HG03097 (cell line): Measurements from ENCODE around the gene ZSCAN9.
A peak's percentile ranks its signal among the peaks of the same experiment; 100 is the strongest.

Experiments used
- ATAC-seq: cut with Tn5 transposase; IDR thresholded peaks from one replicate; pipeline ENCODE4 v1.9.1; 2021; ENCODE audit not compliant: unreplicated experiment, low FRiP score

Gene ZSCAN9

GRCh38 chr6:28225056-28225834 lies at the start of gene ZSCAN9:
ZSCAN9 (plus strand) TSS chr6:28225275; CDS start chr6:28227085, 1,810 bp downstream.
- ATAC-seq, result peak; percentile 75

GRCh38 chr6:28176373-28176772 lies 48.7 kb upstream of the ZSCAN9 start:
- no peak for ATAC-seq

- no peak for ATAC-seq
Measured at GRCh38 chr6:28182255-28182654, 42.8 kb upstream of the ZSCAN9 start.

DNA sequence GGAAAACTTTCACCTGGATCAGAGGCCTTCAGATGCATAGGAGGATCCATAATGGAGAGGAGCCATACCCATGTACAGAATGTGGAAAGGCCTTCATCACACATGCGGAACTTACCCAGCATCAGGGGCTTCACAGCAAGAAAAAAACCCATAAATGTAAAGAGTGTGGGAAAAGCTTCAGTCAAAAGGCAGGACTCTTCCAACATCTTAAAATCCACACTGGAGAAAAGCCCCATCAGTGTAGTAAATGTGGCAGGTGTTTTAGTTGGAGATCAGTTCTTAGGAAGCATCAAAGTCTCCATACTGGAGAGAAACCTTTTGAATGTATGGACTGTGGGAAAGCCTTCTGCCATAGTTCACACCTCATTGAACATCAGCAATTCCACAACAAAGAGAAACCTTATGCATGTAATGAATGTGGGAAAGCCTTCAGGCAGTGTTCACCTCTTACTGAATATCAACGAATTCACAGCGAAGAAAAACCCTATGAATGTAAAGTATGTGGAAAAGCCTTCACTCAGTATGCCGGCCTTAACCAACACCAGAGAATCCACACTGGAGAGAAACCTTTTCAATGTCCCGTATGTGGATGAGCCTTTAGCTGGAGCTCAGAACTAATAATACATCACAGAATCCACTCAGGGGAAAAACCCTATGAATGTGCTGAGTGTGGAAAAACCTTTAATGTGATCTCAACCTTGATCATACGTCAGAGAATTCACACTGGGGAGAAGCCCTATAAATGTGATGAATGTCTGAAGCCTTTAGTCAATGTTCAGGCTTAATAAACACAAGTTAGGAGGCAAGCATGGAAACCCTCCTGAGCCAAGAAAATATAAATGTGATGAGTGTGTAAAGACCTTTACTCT lies 36.7 kb upstream of the ZSCAN9 start:
- ATAC-seq, result no peak

DNA sequence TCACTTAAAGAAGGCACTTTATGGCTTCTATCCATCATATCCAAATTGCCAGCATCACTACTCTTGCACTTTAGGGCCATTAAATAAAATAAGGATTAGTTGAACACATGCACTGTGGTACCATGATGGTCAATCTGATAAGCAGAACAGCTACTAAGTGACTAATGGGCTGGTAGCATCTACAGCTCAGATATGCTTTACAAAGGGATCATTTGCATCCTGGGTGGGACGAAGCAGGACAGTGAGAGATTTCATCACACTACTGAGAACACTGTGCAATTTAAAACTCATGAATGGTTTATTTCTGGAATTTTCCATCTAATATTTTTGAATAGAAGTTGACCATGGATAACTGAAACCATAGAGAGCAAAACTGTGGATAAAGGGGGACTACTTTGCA lies 25.1 kb upstream of the ZSCAN9 start:
- no peak for ATAC-seq

- no peak for ATAC-seq
Measured at GRCh38 chr6:28203201-28203600, 21.9 kb upstream of the ZSCAN9 start.

GRCh38 chr6:28205879-28206278 lies 19.2 kb upstream of the ZSCAN9 start:
- no peak for ATAC-seq

GRCh38 chr6:28206527-28206926 lies 18.5 kb upstream of the ZSCAN9 start:
- ATAC-seq, result no peak

GRCh38 chr6:28206928-28207509 lies 18.1 kb upstream of the ZSCAN9 start:
- ATAC-seq, result no peak

DNA sequence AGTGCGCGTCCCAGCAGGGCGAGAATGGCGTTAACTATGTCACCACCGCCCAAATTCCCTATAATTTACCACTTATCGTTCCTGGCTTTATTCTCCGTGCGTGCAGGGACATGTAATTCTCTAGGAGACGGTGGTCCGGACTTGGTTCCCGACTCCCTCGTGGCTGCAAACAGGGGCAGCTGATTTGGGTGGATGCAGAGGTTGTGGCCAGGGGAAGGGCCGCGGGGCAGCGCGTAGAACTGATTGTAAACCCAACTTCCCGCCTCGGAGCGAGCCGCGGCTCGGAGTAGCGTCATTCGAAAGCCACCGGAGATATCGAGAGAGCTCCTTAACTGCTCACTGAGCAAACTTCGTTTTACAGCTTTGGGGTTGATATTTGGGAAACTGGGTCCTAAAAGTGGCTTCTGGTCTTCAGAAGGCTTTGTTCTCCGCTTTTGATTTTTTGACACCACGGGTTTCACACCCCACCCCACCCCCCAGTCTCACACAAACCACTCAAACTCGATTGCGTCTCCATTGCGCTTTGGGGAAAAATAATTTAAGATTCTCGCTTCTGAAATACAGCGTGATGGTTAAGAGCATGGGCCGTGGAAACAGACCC lies 17.5 kb upstream of the ZSCAN9 start:
- no peak for ATAC-seq

DNA sequence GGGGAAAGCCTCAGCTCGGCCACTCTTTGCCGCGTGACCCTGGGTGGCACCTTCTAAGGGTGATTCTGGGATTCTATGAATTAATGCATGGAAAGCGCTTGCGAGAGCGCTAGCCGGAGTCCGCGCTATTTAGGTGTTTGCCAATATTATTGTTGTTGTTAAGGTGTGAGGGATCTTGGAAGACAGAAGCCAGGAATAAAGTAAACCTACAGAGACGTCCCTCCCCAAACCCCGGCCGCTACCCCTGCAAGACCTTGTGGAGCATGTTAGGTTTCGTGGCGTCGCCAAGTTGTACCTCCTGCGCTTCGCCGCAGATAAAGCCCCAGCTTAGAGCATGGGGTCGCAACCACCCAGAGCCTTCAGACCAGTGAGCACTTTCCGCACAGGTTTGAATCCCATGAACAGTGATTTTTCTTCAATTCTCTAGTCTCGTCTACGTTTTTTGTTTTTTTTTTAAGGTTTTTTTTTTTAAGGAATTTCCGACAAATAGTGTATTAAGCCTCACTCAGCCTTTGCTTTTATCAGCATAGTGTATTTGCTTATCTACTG lies 16.9 kb upstream of the ZSCAN9 start:
- ATAC-seq, result no peak

GRCh38 chr6:28209753-28210535 lies 15.1 kb upstream of the ZSCAN9 start:
- ATAC-seq, result no peak

DNA sequence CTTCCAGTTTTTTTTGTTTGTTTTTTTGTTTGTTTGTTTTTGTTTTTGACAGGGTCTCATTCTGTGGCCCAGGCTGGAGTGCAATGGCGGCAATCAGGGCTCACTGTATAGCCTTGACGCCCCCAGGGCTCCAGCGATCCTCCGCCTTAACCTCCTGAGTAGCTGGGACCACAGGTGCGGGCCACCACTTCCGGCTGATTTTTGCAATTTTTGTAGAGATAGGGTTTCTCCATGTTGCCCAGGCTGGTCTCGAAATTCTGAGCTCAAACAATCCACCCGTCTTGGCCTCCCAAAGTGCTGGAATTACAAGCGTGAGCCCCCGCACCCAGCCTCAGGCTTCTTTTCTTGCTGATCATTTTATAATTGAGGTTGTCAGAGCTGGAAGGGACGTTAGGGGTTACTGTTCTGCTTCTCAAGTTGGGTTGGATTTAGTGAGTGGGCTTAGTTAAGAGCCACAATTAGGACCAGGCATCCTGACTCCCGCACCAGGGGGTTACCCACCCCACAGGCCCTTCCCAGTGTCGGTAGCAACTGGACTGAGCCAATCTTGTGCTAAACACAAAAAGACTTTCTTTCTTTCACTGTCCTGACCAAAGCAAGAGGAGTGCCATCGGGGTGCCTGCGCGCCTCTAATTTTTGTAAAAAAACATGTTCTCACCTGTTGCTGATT lies 13.1 kb upstream of the ZSCAN9 start:
- ATAC-seq, result no peak

GRCh38 chr6:28212510-28213212 lies 12.4 kb upstream of the ZSCAN9 start:
- no peak for ATAC-seq

DNA sequence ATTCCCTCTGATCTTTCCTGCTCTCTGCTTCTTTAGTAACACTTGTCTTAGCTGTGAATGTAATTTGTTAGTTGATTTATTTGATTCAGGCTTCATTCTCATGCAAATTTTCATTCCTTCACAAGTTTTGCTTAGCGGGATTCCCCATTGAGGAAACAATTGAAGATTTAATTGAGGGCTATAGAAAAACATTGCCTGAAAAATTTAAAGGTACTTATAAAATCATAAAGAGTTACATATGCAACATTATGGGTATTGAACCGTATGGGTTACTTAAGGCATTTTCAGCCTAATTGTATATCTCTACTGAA lies 11.9 kb upstream of the ZSCAN9 start:
- no peak for ATAC-seq

GRCh38 chr6:28215425-28215824 lies 9.7 kb upstream of the ZSCAN9 start:
- ATAC-seq, result no peak

- no peak for ATAC-seq
Measured at GRCh38 chr6:28217890-28218289, 7.2 kb upstream of the ZSCAN9 start.

DNA sequence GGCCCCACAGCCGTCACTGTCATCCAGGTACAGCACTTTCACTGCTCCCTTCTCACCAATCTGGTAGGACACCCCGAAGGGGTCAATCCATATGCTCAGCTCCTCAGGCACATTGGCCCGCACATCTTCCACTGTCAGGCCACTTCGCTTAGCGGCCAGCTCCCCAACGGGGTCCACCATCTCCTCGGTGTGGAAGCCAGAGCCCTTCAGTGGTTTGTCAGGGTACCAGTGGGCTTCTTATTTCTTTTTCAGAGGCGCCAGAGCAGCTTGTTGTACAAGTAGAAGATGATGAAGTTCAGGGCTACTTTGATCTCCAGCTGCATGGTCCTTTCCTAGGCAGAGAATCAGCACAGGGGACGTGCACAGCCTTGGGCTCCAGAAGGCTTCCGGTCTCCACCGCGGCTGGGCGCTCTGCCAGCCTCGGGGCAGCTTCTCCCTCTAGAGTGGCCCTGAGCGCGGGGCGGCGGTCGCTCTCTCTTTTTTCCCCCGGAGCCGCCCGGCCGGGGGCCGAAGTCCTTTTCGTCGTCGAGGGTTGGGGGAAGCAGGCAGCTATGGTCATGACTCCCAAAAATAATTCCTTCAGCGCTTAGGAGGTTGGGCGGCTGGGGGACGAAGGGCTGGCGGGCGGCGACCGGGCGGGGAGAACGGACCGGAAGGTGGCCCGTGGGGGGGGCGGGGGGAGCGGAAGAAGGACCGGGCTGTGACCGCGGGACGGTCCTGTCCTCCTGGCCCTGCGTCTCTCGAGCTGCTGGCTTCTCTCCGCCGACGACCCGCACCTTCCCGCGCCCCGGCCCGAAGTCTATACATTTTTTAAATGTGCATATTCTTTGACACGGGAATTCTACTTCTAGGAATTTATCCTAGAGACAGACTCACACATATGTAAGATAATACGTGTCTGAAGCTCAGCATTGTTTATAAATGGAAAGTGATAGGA lies 6.5 kb upstream of the ZSCAN9 start:
- ATAC-seq, result no peak
